HG03457 (cell line): ENCODE results near the gene LMF1.
"Not testable (repeated sequence)": the region's sequence is repeated elsewhere in the genome, so short reads cannot be mapped to it uniquely, and the experiment has no call there.

Source experiments
- ATAC-seq: cut with Tn5 transposase; IDR thresholded peaks from one replicate; pipeline ENCODE4 v1.9.1; 2021; ENCODE audit warnings: moderate number of reproducible peaks; ENCODE audit not compliant: unreplicated experiment

Gene LMF1

DNA sequence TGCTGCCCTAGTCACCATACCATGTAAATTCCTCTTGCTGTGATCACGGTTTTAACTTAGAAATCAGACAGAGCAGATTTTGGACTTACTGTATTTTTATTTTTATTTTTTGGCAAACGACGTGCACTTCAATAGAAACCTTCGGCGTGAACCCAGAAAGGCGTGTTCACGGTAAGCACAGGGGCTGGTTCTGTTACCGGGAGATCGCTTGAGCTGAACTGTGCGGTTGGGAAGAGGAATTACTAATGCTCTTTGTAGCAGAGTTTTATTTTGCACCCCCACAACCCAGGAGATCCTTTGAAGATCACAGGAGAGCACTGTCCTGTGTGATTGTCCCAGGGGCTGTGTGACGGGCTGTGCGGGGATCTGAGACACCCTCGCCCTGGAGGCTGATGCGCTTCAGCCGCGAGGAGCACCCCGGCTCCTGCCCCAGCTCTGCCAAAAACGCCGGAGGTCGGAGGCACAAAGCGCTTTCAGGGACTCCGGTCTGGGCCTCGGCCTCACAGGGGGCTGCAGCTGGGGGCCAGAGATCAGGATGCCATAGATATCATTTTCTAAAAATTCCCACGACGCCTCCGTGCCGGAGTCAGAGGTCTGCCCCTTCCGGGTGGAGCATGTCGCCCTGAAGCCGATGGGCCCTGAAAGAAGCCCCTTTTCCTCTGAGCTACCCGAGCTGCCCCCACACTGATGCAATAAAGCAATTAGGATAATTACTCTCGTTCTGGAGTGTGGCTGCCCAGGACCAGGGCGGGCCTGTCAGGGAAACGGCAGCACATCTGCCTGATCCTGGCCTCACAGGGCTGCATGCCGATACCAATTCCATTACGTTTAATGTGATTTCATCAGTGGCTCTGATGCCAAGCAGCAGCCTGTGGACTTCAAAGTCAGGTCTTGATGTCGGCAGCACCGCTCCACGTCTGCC is 71.8 kb downstream of the LMF1 start:
- ATAC-seq, result no peak

DNA sequence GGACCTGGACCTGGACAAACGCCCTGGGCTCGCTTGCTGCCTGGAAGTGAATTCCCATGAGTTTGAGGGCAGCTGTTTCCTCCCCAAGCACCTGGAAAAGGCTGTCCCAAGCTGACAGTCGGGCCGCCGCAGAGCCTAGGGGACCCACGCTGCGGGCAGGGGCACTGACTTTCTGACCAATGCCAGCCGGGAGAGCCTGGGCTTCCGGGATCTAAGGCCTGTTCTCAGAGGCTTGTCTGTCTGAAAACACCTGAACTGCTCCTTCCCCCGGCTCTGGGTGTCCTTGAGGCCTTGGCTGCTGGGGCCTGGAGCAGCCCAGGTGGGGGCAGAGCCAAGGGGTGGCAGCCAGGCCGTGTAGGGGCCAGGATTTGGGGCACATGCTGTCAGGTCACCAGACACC is 72.6 kb downstream of the LMF1 start:
- no peak for ATAC-seq

DNA sequence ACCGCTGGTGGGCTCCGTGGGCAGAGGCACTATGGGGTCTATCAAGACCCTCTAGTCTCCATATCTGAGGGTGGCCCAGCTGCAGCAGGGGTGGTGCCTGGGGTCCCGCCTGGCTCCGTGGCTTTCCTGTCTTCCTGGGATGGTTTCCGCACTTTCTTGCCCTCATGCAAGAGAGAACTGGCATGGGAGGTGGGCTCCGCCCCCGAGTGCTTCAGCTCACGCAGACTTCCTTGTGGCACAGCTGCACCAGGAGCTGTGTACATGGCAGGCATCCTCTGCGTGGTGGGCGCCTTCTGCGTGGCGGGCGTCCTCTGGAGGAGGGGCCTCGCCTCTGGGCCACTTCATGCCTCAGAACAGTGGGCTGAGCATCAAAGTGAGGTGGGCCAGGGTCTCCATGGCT is 73.1 kb downstream of the LMF1 start:
- no peak for ATAC-seq

DNA sequence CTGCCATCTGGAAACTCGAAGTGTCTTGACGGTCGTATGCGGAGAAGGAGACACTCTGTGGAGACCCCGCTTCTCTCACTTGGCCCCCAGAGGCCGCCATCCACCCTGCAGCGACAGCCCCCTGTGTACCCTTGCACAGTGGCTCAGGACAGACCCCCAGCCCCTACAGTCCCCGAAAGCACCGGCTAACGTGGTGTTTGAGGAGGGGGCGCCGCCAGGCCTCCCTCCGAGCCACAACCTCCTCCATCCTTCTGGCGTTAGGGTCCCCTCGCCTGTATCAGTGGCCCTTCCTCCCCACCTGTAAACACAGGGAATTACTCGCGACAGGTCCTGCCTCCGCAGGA is 73.6 kb downstream of the LMF1 start:
- ATAC-seq, result no peak

DNA sequence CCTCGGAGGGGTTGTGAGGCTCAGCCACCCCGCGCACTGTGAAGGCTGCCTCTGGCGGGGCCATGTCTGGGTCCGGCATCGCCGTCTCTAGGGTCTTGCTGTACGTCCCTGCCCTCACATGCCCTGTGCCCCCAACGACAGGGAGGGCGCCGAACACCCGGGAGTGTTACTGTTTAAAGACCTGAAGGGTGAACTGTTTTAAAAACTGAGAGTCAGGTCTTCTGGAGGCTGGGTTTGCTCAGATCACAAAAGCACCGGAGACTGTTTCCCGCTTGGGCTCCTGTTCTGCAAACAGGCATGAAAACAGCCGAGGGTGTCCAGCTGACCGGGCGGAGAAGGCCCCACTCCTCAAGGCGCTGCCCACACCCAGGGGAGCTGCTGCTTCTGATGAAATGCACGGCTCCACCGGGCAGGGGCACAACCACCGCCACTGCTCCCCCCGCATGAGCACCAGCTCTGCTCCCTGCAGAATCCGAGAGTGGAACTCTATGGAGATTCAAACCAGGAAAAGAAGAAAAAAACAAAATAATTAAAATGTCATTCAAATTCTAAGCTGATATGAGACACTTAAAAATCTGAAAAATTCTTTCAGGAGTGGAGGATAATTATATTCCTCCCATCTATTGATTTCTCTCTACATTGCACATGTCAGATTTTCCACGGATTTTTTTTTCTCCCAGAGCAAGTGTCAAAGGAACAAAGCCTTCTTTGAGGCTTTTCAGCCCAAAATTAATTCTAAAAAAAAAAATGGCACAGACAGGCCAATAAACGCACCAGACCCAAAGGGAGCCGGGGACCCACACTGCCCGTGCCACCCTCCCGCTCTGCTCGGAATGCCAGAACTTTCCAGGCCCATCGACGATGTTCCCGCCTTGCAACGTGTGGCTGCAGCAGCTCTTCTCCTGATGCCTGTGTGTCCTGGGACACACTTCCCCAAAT is 74.3 kb downstream of the LMF1 start:
- no peak for ATAC-seq

DNA sequence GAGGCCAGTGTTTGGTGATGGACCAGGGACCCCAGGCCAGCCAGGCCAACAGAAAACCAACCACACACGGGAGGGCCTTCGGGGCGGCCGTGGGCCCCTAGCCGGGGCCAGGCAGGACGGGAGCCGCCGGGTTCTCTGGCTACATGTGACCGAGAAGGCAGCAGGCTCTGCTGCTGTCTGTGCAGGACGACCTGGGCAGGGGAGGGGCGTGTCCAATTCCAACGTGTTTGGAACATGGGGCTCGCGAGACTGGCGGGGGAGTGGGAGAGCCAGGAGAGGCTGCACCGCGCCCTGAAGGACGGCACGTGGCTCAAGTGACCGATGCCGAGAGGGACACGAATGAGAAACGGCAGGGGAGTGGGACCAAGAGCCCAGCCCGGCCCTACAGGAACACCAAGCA is 75.4 kb downstream of the LMF1 start:
- no peak for ATAC-seq

DNA sequence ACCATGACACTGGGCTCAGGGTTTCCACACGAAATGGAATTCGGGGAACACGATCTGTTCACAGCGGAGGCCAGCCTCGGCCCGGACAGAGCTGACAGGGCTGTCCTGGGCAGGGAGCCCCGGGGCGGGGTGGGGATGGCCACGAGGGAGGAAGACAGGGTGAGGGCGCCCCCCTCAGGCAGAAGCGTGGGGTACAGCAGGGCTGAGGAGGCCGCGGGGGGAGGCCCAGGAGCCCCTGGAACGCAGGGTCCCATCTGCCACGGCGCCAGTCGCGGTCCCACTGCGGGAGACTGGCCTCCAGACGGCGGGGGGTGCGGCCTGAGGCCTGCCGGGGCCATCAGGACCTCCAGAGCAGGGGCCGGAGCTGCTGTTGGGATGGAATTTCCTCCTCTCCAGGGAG is 75.9 kb downstream of the LMF1 start:
- ATAC-seq, result no peak

DNA sequence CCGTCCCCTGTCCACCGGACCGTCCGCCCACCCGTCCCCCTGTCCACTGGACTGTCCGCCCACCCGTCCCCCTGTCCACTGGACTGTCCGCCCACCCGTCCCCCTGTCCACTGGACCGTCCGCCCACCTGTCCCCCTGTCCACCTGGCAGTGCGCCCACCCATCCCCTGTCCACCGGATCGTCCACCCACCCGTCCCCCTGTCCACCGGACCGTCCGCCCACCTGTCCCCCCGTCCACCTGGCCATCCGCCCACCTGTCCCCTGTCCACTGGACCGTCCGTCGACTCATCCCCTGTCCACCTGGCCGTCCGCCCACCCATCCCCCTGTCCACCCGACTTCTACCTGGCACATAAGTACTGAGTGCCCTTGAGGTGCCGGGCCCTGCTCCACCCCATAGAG is 76.6 kb downstream of the LMF1 start:
- no peak for ATAC-seq

DNA sequence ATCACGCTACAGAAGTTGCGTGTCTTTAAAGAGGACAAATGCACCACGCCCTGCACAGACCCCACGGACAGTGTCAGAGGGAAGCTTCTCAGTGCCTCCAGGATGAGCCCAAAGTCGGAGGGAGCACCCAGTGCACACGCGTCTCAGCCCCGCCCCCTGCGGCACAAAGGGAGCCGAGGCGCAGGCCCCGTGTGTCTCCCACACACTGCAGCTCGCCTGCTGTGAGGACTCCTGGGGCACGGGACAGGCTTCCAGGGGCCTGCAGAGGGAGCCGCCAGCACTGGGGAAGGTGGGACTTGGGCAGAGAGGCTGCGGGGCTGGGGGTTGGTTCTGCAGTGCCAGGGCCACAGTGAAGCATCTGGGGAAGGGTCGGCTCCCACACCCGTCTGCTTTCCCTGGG is 77.4 kb downstream of the LMF1 start:
- ATAC-seq, result no peak

DNA sequence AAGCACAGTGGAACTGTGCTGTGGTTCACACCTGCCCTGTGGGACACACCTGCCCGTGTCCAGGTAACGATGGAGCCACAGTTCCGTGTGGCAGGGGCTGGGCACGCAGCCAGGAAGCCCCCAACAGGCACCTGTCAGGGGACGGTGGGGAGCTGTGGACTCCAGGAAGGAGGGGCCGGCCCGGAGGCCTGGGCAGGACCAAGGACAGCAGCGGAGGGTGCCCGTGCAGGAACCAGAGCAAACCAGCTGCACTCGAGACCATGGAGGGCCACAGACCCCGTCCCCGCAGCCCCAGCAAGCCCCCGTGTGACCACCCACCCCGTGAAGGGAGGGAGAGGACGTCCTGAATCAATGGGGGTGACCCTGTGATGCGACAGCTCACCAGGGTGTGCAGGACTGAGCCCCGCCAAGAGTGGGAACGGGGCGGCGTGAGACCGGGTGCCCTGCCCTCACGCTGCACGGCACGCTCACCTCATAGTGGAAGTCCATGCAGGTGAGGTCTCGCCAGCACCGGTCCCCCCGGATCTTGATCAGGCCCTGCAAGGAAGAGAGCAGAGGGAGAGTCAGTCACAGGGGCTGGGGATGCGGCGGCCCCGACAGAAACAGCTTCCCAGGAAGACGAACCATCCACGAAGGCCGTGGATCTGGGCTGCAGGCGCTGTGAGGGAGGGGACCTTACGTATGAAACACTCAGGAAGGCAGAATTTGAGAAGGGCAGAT is 78.1 kb downstream of the LMF1 start:
- ATAC-seq, result no peak

DNA sequence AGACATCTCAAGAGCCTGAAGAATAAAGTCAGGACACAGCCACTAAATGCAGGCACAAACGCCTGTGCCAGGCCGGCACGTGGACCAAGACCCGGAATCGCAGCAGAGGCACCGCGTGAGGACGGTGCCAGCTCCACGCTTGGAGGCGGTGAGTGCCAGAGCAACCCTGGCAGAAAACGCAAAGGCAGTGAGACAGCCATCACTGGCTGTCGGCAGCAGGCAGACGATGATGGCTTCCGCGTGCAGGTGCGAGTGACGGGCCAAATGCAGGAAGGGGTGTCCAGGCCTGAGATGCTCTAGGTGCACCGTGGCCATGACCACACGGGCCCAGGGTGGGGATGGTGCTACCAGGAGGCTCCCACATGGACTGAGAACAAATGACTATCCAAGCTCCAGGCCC is 78.8 kb downstream of the LMF1 start:
- ATAC-seq, result no peak

DNA sequence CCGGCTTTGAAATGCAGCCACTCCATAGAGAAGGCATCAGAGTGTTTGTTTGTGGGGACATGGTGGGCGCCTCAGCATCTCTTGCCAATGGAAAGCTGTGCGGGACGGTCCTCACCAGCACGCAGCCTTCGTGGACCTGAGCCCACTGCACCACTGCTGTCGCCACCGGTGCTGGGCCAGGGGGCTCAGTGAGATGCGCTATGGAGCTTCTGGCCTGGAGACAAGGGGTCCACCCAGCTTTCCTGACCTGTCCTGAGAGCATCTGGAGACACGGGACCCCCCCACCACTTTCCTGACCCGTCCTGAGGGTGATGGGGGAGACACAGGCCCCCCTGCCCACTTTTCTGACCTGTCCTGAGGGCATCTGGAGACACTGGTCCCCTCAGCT is 79.4 kb downstream of the LMF1 start:
- ATAC-seq, result no peak

DNA sequence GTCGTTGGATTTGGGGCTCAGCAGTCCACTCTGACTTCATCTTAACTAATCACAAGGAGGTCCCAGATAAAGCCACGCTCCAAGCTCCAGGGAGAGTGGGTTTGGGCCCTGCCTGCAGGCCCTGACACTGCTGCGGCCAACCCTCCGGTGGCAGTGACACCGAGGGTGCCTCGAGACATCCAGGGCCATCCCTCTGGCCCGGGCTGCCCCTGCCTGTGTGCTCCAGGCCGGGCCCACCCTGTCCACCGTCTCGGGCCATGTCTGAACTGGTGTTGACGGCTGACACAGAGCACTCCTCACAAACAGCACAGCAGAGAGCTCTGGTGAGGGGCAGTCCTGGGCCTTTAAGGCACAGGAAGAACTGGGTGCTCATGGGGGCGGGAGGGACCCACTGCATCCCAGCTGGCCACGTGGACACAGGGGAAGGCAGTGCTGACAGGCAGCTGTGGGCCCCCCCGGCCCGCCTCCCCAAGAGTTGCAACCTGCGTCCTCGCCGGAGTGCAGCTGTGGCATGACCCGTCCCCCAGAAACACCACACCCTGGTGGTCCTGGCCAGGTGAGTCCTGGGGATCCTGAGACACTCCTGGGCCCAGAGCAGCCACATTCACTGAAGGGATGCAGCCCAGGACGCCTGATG is 80.0 kb downstream of the LMF1 start:
- no peak for ATAC-seq

DNA sequence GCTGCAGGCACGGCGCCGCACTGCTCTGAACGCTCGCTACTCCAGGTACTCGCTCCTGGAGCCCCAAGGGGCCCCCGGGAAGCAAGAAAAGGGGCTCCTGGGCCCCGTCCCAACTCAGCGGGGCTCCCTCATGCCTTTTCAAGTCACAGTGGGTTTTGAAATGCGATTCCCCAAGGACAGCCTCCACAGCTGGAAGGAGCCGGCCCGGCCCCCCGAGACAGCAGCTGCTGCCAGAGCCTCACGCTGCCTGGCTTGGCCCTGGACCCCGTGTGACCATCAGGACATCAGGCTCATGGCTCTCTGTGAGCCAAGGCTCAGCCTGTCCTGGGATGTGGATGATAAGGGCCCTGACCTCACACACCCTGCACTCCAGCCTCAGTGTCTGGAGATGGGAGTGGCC is 80.6 kb downstream of the LMF1 start:
- ATAC-seq, result no peak

DNA sequence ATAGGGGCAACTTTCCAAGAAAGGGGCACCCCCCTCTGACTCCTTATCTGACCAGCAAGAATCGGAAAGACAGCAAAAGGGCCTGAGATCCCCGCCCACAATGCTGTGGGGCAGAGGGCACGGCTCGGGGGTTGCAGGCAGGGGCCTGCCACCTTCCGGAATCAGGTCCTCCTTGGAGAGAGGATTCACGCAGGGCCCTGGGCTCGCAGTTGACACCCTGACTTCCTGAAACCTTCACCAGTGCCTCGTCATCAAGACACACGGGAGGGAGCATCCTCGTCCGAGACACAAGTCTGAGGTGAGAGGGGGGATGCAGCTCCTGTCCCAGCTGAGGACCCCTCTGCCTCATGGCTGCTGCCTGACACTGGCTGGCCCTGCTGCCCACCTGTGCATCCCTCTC is 81.2 kb downstream of the LMF1 start:
- no peak for ATAC-seq

DNA sequence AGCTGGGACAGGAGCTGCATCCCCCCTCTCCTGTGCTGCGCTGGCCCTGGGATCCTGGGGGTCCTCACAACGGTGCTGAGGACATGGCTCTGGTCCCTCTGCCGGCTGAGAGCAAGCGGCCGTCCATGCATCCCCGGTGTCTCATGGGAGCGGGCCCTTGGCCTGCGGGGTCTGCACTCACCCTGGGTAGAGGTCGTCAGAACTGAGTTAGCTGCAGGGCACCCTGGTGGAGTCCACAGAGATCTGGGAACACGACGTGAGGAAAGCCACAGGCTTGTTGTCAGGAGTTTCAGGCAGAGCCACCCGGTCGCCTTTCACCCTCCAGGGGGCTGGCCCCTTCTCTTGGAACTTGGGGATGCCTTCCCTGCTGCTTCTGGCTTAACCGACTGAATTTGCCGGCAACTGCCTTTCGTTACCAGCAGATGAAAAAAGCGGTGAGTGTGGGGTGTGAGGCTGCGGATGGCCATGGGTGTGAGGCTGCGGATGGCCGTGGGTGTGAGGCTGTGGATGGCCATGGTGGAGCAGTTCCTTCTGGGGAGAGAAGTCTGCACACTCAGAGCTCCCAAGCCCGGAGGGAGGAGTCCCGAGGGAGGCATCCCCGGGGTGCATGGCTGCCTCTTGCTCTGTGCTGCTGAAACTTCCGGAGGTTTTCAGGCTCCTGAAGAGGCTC is 81.7 kb downstream of the LMF1 start:
- no peak for ATAC-seq

DNA sequence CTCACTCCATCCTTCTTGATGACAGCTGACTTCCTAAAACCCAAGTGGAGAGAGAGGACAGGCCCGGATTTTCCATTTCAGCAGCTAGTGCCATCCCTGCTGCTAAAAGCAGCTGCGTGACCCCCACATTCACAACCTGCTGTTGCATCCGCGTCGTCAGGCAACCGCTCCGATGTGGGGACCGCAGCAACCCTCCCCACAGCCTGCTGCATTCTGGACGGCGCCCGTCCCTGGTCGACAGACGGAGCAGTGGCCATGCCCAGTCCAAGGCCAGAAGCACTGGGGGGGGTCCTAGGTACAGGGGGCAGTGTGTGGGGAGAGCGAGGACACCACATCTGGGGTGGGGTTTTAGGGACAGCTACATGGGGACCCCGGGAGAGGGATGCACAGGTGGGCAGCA is 82.3 kb downstream of the LMF1 start:
- not testable (repeated sequence) for ATAC-seq

DNA sequence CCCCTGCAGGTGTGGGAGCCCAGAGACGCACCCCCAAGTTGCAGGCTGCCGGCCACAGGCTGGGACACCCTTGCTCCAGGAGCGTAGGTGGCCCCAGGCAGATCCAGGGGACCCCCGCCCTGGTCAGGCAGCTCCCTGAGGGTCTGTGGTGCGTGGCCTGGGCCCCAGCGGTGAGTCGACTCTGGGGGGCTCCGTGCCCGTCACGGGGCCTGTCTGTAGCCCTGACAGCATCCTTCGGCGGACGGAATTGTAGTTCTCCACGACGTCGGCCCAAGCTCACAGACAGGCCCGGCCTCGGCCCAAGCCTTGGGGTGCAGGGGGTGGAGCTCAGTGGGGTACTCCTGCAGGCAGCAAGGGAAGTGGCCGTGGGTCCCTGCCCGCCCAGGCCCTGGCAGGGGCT is 82.9 kb downstream of the LMF1 start:
- no peak for ATAC-seq

DNA sequence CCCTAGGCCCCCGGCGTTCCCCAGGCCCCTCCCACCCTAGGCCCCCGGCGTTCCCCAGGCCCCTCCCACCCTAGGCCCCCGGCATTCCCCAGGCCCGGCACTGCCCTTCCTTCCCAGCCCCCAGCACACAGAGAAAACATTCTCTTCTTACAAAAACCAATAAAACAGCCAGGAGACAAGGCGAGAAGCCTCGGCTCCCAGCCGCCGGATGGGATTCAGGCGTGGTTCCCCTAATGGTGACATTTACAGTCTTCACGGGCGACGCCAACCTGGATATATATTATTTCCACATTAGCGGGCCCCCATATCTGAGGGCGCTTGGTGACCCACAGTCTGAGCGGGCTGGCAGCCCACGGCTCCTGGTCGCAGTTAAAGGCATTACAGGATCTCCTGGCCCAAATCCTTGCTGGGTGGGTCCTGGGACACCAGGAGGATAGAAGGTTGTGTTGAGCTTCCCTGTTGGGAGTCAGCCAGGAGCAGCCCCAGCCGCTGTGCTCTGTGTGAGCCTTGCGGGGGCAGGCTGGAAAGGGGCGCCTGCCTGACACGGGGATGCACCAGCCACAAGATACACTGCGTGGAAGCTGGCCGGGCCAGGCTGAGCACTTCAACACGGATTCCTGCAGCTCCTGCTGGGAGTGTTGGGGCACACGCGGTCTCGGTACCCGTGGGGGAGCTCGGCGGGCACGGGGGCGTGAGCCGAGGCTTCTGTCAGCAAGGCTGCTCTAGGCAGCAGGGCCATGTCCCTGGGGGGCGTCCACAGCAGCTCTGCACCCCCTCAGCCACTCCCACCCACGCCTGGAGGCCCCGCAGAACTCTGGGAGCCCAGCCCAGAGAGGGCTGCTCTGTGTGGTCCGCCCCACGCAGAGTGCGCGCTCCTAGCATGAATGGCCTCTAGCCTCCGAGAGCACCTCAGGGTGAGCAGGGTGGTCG is 83.7 kb downstream of the LMF1 start:
- ATAC-seq, result no peak
